ENCODE results near the gene AKT2.

Gene AKT2

GRCh38 chr19:40273469-40274360 is 11.4 kb downstream of the AKT2 start:
- DNase-seq (ENCODE audit: low read depth) = no peak

GRCh38 chr19:40272261-40272660 is 12.9 kb downstream of the AKT2 start:
- DNase-seq (ENCODE audit: low read depth) = no peak

- no peak for DNase-seq (ENCODE audit: low read depth)
These were observed 13.4 kb downstream of the AKT2 start for GRCh38 chr19:40271706-40272105.

GRCh38 chr19:40270362-40271089 is 14.6 kb downstream of the AKT2 start:
- no peak for DNase-seq (ENCODE audit: low read depth)

DNA sequence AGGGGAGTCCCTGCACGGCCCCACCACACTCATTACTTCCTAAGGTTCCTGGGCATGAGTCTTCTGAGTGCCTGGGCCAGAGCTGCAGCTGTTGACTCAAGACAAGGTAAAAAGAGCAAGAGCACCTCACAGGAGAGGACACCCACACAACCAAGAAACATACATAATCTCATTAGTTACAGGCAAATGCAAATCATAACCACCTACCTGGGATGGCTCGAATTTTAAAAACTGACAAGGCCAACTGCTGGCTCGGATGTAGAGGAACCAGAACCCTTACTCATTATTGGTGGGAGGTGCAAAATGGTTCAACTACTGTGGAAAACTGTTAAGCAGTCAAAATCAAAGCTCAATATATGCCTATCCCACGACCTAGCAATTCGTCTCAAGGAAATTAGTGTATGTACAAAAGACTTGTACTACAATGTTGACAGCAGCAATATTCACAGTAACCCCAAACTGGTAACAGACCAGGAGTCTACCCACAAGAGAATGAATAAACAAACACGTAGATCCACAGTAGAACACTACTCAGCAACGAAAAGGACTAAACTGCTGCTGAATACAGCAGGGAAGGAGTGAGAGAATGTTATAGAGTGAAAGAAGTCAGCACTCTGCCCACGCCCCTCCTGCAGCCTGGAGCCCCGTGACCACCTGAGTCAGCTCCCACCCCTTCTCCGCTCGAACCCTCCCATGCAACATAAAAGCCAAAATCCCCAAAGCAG is 15.8 kb downstream of the AKT2 start:
- DNase-seq (ENCODE audit: low read depth) = no peak

GRCh38 chr19:40267601-40267997 is 17.5 kb downstream of the AKT2 start:
- no peak for DNase-seq (ENCODE audit: low read depth)

DNA sequence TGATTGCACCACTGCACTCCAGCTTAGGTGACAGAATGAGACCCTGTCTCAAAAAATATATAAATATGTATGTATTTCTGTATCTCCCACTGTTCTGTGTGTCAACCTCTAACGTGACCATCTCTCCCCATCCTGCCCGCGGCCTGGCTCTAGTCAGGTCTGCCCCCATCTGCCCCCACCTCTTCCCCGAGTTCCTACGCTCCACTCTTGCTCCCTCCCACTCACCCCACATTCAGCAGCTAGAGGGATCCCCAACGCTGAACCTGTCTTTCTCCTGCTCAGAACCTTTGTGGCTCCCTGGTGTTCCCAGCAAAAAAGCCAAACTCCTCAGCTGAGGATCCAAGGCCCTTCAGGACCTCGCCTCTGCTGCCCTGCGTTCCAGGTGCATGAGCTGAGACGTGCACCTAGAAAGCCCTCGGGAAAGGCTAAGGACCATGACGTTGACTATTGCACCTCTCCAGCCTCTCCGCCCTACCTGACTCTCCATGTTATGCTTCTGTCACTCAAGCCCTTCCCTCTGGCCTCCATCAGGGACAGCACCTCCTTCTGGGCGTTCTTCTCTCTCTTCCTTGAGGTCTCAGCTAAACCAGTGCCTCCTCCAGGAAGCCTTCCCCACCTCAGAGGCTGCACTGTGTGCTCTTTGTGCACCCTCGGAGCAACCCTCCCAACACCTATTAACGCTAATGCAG is 18.1 kb downstream of the AKT2 start:
- no peak for DNase-seq (ENCODE audit: low read depth)

- DNase-seq (ENCODE audit: low read depth) = no peak
These were observed 19.0 kb downstream of the AKT2 start for GRCh38 chr19:40266119-40266518.

- no peak for DNase-seq (ENCODE audit: low read depth)
These were observed 19.4 kb downstream of the AKT2 start for GRCh38 chr19:40265763-40266099.

DNA sequence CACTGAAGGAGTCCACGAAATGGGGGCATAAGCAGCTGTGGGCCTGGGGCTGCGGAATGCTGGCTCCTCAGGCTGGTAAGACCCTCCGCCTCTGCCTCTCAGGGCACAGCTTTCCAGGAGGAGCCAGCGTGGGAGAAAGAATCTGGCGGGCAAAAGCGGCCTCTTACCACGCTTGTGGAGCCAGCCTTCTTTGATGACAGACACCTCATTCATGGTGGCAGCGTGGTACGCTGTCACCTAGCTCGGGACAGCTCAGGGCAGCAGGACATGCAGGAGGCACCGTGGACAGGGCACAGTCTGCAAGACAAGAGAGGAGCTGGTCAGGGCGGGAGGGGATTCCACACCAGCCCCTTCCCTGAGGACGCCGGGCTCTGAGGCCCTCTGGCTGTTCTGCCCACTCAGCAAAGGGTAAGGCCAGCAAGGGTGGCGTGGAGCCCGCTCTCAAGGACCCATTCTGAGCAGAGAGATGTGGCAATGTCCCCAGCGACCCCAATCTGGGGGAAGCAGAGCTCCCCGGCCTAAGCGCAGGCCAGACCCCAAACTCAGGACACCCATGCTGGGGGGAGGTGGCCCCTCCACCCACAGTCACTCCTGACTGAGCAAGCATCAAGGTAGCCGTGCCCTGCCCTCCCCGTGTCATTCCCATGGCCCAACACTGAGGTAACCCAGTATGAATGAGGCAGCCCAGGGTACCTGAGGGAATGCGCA is 19.9 kb downstream of the AKT2 start:
- DNase-seq (ENCODE audit: low read depth) = no peak

GRCh38 chr19:40264314-40265054 is 20.7 kb downstream of the AKT2 start:
- DNase-seq (ENCODE audit: low read depth) = no peak

DNA sequence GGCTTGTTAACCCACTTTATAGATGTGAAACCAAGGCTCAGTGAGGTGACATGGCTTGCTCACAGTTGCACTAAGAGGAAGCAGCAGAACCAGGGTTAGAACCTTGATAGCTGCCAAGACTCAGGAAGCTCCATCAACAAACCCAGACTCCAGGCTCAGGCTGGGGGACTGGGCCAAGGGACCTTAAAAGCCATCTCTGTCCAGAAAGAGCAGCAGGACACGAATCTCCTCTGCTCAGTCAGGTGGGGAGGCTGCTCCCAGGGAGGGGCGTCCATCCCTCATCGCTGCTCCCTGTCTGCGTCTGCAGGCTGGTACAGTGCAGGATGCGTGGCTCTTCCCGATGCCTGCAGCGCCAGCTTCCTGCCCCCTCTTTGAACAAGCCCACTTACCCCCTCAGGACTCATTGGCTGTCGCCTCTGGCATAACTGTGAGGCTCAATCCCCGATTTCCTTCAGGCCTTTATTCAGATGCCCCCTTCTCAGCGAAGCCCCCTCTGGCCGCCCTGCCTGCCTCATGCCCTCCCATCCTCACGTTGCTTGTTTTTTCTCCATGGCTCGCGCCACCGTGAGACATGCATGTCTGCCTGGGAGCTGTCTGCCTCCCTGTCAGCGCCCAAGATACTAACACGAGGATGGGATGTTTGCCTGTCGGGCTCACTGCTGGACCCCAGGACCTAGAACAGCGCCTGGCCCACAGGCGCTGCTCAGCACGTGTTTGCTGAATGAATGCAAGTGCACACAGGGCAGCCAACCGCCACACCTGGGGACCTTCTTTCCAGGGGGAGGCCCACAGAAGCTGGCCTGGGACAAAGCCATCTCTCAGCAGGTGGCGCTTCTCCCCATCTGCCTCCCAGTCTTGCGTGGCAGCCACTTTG is 21.5 kb downstream of the AKT2 start:
- no peak for DNase-seq (ENCODE audit: low read depth)

DNA sequence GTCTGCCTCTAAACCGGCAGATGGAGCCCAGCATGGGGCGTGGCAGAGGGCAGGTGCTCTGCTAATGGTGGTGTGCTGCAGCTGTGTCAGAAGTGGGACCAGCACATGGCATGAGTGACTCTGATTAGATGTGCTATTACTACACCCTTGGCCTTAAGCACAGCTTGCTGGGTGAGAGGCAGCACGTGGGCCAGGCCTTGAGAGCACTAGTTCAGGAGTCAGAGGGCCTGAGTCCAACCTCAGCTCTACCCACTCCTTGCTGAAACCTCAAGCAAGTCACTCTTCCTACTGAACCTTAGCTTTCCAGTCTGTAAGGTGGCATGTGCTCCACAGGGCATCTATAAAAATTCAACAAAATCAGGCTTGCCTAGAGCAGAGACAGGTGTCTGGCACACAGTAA is 22.7 kb downstream of the AKT2 start:
- no peak for DNase-seq (ENCODE audit: low read depth)

GRCh38 chr19:40261631-40262030 is 23.5 kb downstream of the AKT2 start:
- no peak for DNase-seq (ENCODE audit: low read depth)

DNA sequence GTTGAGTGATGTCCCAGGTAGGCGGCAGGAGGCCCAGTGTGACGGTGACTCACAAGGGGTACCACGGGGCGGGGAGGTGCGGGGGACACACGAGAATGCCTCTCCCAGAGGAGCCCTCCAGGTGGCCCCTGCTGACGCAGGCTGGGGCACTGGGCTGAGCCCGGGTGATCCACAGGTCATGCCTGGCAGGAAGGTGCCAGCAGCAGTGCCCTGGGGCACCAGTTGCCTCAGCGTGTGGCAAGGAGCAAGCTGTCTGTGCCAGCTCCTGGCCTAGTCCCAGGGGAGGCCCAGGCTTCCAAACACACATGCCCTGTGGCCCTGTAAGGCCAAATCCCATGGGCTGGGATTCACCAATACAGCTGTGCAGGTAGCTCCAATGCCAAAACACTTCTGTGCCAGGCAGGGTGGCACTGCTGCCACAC is 28.0 kb downstream of the AKT2 start:
- DNase-seq (ENCODE audit: low read depth) = no peak

- DNase-seq (ENCODE audit: low read depth) = no peak
These were observed 28.6 kb downstream of the AKT2 start for GRCh38 chr19:40256512-40256911.

- DNase-seq (ENCODE audit: low read depth) = no peak
These were observed 29.5 kb downstream of the AKT2 start for GRCh38 chr19:40255619-40256166.

DNA sequence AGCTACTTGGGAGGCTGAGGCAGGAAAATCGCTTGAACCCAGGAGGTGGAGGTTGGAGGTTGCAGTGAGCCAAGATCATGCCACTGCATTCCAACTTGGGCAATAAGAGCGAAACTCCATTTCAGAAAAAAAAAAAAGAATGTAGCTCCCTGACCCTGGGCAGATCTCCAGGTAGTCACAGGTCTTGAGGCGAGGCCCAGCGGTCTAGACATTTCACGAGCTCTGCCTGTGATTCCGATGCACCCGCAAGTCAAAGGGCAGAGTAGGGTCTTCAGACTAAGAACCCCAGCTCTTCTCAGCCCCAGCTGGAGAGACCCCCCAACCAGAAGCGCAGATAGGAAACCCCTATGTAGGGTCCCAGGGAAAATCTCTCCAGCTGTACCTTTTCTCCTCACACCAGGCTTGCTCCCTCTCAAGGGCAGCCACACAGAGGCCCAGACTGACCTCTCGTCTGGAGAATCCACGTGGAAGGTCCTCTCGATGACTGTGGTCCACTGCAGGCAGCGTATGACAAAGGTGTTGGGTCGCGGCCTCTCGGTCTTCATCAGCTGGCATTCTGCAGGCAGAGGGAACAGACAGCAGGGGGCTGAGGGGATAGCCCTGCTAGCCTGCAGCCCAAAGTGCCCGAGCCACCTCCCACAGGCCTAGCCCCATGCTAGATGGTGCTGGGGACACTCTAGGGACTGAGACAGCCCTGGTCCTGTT is 30.3 kb downstream of the AKT2 start:
- DNase-seq (ENCODE audit: low read depth) = no peak

GRCh38 chr19:40253611-40254092 is 31.5 kb downstream of the AKT2 start:
- no peak for DNase-seq (ENCODE audit: low read depth)

Measured in CMK (cell line).